K562 (cell line): ENCODE data around the gene DHDDS. TPM values are rescaled to one million over a fixed set of nuclear protein-coding genes. Genes with fewer than 3 reads are reported as not detected.
A peak's percentile ranks its signal among the peaks of the same experiment; 100 is the strongest.

Experiments used
- CBFA2T2 ChIP-seq: fragments of 450-650 bp; conservative IDR thresholded peaks from 2 replicates; pipeline ENCODE4 v1.6.1; 2017; ENCODE audit warnings: mild to moderate bottlenecking
- KLF13 ChIP-seq: fragments of 450-650 bp; IDR thresholded peaks from 2 replicates; pipeline ENCODE4 v1.6.1; 2016; ENCODE audit warnings: missing genetic modification characterization, low read depth, mild to moderate bottlenecking, missing compliant biosample characterization, moderate library complexity, borderline replicate concordance
- MAFG ChIP-seq: fragments of 450-650 bp; conservative IDR thresholded peaks from 2 replicates; pipeline ENCODE4 v1.6.1; 2016; ENCODE audit warnings: missing genetic modification characterization, missing compliant biosample characterization
- PHTF2 ChIP-seq: fragments of 250-450 bp; sonication (Bioruptor Pico); IDR thresholded peaks from 2 replicates; pipeline ENCODE4 v1.5.0; 2021; ENCODE audit warnings: mild to moderate bottlenecking
- RBM15 ChIP-seq: fragments of 200-400 bp; formaldehyde crosslinking; IDR thresholded peaks from 2 replicates; pipeline ENCODE4 v1.6.1; 2018; ENCODE audit warnings: mild to moderate bottlenecking, low read length, moderate library complexity; ENCODE audit not compliant: insufficient read depth
- SAFB2 ChIP-seq: fragments of 200-400 bp; formaldehyde crosslinking; IDR thresholded peaks from 2 replicates; pipeline ENCODE4 v1.6.1; 2018; ENCODE audit warnings: borderline replicate concordance, low read length, low read depth, moderate library complexity; ENCODE audit not compliant: severe bottlenecking
- ZEB2 ChIP-seq: fragments of 450-650 bp; IDR thresholded peaks from 2 replicates; pipeline ENCODE4 v1.6.1; 2016
- ZNF146 ChIP-seq: IDR thresholded peaks from one replicate; pipeline ENCODE4 v1.6.1; 2018; ENCODE audit warnings: missing compliant biosample characterization; ENCODE audit not compliant: unreplicated experiment
- ZNF354B ChIP-seq: fragments of 250-450 bp; sonication (Bioruptor Pico); IDR thresholded peaks from 2 replicates; pipeline ENCODE4 v1.4.0; 2020
- polyA plus RNA-seq, 8 experiments: library from polyadenylated mRNA; depleted of rRNA in 4 of 8; stranded (reverse) in 5 of 8; unstranded in 3 of 8; fragments of >200 nt; fragmentation: Nextera tagmentation in 2 of 8; fragmentation: Illumina TruSeq in 1 of 8; extraction: Ambion mirVana in 2 of 8; extraction: Trizol in 1 of 8; gene quantifications; 2 replicates each; pipeline versions ENCODE4 v1.2.1 to v1.2.3, GENCODE V29; 2011 to 2014; ENCODE audit warnings: inconsistent platforms in 1 of 8, missing spikeins in 1 of 8
- total RNA-seq, 7 experiments: library from RNA; depleted of rRNA in 6 of 7; stranded (reverse); fragments of >200 nt in 6 of 7; fragmentation: Illumina TruSeq in 2 of 7; extraction: Trizol in 2 of 7; gene quantifications; 2 replicates each; pipeline versions ENCODE4 v1.2.1 to v1.2.3, GENCODE V29; 2011 to 2021; ENCODE audit warnings: low replicate concordance in 1 of 7
- TF ChIP-seq, protein P1 (sequence below): IDR thresholded peaks from 3 replicates; pipeline ENCODE4 v1.6.1; 2011; ENCODE audit warnings: borderline replicate concordance, mild to moderate bottlenecking, moderate library complexity; ENCODE audit not compliant: insufficient read length; ENCODE audit errors: extremely low read depth
- TF ChIP-seq, protein P2 (sequence below): sonication (generic); formaldehyde crosslinking; IDR thresholded peaks from 2 replicates; pipeline ENCODE4 v1.8.0; 2023; ENCODE audit warnings: missing genetic modification reagents, mild to moderate bottlenecking, borderline replicate concordance

DHDDS gene
- total and polyA plus RNA-seq, 9 of the 15 experiments (the other 6 are each of a cell fraction or from before 2014, with no cell fraction given), result 33.3 to 55.0 (median 44.3) TPM

DNA sequence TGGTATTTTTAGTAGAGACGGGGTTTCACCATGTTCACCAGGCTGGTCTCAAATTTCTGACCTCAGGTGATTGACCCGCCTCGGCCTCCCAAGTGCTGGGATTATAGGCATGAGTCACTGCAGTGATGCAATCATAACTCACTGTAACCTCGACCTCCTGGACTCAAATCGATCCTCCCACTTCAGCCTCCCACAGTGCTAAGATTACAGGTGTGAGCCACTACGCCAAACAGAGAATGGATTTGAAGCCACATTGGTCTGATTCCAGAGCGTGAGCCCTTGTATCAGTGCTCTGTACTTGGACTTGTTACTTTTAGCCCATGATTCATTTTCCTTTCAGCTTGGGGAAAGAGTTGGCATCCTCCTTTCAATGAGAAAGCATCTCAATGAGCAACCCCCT lies 44.7 kb upstream of the DHDDS start (continued):
- TF ChIP-seq CBFA2T2, result peak; percentile 59
- TF ChIP-seq PHTF2 (CRISPR knock-in tag), result no peak
- no peak for TF ChIP-seq ZNF146
- TF ChIP-seq, protein P1, sequence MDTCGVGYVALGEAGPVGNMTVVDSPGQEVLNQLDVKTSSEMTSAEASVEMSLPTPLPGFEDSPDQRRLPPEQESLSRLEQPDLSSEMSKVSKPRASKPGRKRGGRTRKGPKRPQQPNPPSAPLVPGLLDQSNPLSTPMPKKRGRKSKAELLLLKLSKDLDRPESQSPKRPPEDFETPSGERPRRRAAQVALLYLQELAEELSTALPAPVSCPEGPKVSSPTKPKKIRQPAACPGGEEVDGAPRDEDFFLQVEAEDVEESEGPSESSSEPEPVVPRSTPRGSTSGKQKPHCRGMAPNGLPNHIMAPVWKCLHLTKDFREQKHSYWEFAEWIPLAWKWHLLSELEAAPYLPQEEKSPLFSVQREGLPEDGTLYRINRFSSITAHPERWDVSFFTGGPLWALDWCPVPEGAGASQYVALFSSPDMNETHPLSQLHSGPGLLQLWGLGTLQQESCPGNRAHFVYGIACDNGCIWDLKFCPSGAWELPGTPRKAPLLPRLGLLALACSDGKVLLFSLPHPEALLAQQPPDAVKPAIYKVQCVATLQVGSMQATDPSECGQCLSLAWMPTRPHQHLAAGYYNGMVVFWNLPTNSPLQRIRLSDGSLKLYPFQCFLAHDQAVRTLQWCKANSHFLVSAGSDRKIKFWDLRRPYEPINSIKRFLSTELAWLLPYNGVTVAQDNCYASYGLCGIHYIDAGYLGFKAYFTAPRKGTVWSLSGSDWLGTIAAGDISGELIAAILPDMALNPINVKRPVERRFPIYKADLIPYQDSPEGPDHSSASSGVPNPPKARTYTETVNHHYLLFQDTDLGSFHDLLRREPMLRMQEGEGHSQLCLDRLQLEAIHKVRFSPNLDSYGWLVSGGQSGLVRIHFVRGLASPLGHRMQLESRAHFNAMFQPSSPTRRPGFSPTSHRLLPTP, result no peak
- TF ChIP-seq KLF13 (tag), result no peak
- TF ChIP-seq SAFB2, result no peak
- TF ChIP-seq RBM15, result no peak
- TF ChIP-seq MAFG (tag), result 0 out of 2 replicates have a peak, but pooled peaks have one; percentile 11
- TF ChIP-seq, protein P2, sequence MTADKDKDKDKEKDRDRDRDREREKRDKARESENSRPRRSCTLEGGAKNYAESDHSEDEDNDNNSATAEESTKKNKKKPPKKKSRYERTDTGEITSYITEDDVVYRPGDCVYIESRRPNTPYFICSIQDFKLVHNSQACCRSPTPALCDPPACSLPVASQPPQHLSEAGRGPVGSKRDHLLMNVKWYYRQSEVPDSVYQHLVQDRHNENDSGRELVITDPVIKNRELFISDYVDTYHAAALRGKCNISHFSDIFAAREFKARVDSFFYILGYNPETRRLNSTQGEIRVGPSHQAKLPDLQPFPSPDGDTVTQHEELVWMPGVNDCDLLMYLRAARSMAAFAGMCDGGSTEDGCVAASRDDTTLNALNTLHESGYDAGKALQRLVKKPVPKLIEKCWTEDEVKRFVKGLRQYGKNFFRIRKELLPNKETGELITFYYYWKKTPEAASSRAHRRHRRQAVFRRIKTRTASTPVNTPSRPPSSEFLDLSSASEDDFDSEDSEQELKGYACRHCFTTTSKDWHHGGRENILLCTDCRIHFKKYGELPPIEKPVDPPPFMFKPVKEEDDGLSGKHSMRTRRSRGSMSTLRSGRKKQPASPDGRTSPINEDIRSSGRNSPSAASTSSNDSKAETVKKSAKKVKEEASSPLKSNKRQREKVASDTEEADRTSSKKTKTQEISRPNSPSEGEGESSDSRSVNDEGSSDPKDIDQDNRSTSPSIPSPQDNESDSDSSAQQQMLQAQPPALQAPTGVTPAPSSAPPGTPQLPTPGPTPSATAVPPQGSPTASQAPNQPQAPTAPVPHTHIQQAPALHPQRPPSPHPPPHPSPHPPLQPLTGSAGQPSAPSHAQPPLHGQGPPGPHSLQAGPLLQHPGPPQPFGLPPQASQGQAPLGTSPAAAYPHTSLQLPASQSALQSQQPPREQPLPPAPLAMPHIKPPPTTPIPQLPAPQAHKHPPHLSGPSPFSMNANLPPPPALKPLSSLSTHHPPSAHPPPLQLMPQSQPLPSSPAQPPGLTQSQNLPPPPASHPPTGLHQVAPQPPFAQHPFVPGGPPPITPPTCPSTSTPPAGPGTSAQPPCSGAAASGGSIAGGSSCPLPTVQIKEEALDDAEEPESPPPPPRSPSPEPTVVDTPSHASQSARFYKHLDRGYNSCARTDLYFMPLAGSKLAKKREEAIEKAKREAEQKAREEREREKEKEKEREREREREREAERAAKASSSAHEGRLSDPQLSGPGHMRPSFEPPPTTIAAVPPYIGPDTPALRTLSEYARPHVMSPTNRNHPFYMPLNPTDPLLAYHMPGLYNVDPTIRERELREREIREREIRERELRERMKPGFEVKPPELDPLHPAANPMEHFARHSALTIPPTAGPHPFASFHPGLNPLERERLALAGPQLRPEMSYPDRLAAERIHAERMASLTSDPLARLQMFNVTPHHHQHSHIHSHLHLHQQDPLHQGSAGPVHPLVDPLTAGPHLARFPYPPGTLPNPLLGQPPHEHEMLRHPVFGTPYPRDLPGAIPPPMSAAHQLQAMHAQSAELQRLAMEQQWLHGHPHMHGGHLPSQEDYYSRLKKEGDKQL (CRISPR knock-in tag), result no peak
- no peak for TF ChIP-seq ZNF354B (CRISPR knock-in tag)
- TF ChIP-seq ZEB2, result peak; percentile 92; the same call in 1 of the 2 replicates
